Kasumi-1 (cell line): Measurements from ENCODE around the gene NTNG1.

Experiments
- DNase-seq, 2 experiments: peaks; one replicate each; lab custom pipeline; 2025; lab: John Stamatoyannopoulos, UW

Gene NTNG1

DNA sequence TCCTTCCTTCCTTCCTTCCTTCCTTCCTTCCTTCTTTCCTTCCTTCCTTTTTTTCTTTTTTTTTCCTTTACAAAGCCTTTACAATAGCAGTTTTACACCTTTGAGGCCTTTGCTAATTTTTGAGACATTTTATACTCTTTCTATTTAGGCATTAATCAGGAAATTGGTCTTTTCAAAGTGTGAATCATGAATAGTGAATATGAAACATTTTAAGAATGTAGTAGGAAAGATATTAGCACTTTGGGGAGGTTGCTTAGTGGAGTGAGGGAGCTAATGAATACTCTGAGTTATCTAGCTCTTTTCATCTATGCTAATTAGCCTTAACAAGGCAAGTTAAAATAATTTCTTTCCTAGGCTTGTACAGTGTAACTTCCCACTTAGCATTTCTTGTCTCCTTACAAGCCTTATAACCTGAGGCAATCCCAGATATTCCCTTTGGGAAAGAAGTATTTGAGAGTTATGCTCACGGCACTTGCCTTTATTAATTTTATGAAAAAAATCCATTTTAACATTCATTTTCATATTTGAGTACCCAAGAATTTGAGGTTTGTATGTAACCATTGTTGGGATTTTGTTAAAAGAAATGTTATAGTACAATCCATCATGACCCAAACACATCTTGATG, 122.6 kb downstream of the NTNG1 start:
- DNase-seq, result no peak

DNA sequence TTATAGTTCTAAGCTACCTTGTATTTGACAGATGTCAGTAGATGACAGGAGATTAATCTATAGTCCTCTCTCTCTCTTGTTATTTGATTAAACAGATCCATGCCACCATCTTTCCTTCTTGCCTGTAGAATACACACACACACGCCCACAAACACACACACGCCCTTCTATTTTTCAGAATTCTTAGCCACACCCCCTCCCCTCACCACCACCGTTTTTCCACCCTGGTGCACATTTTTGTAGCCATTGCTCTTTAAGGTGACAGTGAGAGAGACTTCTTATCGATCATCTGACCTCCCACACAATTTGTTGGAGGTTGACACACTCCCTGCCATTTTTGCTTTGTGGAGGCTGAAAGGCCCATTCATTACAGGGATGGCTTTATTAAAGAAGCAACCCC, 123.2 kb downstream of the NTNG1 start:
- no peak for DNase-seq

DNA sequence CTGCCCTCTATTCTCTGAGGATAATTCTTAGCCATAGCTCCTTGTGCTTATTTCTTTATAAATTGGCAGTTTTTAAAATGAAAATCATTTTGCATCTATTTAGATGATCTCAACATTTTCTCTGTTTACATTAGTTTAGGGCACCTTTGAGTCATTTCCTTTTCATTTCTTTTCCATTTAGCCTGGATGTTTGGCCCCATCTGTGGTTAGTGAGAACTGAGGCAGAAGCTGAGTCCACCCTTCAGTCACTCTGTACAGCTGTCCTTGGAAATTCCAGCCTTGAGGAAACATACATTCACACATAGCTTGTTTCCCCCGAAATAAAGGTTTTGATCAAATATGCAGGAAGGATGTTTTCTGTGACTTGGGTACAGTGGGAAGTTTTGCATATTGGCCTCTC, 123.7 kb downstream of the NTNG1 start:
- DNase-seq, result no peak

DNA sequence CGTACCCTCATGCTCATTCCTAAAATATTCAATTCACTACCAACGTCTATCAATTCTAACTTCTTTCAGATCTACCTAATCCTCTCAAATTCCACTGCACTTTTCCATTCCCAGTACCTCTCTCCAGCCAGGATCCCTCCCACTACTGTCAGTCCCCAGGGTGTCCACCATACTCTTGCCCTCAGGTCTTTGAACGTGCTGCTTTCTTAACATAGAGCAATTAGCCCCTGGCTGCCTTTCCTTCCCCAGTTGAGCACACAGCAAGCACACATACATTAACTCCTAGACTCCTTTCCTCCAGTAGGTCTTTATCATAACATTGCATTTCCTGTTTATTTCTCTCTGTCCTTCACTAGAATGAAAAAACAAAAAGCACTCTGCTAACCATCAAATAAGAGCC, 126.7 kb downstream of the NTNG1 start:
- no peak for DNase-seq

DNA sequence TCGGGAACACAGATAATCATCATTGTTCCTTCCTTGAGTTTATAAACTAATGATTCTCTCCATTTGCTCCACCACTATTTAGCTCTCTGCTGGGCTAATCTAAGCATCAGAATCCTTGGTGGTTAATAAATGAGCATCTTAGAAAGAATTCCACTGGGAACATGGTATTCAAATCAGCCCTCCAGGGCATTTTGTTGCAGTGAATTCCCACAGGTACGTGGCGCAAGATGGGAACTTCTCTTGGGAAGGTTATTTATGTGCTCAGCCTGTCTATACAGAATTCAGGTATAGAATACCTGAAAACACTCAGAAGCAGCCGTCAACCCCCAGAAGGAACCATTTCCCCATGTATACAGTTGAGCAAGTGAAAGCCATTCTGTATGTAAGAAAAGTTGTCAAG, 131.5 kb downstream of the NTNG1 start:
- no peak for DNase-seq

DNA sequence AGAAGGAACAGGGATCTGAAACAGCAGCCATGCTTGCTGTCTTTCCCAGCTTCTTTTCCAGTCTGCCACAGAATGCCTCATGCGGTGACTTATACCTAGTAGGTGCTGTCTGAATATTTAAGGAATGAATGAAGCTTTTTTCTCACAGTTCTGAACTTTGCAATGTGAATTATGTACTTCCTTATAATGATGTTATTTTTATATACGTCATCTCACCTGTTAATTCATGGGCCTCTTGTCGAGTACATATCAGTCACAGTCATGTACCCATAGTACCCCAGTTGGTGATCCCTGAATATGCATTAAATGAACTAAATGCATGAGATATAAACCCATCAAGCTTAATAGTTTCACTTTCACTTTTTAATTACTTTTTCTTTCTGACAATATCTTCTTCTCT, 132.7 kb downstream of the NTNG1 start:
- DNase-seq, result no peak

DNA sequence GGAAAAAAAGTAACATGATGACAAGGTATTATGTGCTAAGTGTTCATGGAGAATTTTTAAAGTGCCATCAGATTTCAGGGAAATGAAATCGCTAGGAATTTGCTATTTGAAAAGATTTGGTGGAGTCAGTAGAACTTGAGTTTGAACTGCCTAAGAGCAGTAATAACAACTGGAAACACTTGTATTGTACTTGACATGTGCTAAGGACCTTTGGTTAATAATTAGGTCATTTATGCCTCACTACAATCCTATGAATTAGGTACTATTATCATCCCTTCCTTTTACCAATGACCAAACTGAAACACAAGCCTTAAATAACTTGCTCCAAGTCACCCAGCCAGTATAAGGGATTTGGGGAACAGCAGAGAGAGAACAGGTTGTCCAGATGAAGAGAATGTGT, 133.4 kb downstream of the NTNG1 start:
- DNase-seq, result no peak

DNA sequence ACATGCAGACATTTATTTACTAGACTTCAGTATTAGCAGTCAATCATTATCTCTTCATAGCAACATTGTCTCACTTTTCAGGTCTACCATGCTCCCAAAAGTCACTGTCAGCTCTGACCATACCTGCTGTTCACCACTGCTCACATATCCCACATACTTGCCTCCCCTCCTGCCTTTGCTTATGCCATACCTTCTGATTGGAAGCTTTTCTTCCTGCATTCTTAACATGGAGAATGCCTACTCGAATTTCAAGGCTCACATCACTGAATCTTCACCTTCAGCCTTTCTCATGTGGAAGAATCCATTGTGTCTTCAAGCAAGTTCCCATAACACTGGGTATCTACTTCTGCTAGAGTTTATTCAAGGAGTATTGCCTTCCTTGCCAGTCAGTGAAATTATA, 135.4 kb downstream of the NTNG1 start:
- no peak for DNase-seq

DNA sequence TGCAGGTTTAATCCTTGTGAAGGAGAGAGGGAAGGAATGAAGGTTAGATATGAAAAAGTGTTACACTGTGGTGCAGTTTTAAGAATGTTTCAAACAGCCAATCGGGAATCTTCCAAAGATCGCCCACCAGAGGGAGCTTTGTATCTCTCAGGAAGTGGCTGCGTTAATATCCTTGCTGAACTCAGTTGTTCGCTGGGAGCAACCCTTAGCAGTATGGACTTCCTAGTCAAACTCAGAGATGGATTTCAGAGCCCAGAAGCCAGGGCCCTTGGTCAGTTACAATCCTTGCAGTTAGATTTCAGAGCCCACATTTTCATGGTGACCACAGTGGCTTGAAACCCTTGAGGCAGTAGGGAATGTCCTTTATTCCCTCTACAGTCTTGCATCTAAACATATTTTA, 136.2 kb downstream of the NTNG1 start:
- DNase-seq, result peak; percentile 44 to 52

DNA sequence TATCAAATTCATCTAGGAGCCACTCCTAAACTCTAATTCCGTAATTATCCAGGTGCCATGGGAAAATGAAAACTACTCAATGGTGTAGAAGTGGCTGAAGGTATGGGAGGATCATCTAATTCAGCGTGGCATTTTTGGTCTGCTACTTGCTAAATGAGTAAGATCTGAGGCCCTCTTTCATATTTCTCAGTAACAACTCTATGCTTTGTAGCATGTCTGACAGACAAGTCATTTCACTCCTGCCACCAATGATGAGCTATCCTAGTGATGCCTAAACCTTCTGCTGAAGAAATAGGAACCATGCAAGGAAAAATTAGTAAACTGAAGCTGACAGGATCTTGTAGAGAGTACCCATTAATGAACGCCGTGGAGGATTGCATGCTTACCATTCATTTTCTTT, 145.3 kb downstream of the NTNG1 start:
- no peak for DNase-seq

DNA sequence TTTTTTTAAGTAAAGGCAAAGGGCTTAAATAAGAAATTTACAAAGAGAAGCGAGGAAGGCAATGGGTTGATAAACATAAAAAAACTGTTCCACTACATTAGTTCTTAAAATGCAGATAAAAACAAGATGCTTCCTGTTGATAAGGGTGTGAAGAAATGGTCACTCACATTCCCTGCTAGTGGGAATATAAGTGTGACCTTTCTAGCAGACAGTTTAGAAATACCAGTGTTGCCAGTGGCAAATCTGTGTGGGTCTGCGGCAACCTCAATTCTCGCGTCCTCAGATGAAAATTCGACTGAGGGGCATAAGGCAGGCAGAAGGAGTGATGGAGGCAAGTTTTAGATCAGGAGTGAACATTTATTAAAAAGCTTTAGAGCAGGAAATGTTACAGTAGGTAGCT, 151.1 kb downstream of the NTNG1 start:
- DNase-seq, result no peak

DNA sequence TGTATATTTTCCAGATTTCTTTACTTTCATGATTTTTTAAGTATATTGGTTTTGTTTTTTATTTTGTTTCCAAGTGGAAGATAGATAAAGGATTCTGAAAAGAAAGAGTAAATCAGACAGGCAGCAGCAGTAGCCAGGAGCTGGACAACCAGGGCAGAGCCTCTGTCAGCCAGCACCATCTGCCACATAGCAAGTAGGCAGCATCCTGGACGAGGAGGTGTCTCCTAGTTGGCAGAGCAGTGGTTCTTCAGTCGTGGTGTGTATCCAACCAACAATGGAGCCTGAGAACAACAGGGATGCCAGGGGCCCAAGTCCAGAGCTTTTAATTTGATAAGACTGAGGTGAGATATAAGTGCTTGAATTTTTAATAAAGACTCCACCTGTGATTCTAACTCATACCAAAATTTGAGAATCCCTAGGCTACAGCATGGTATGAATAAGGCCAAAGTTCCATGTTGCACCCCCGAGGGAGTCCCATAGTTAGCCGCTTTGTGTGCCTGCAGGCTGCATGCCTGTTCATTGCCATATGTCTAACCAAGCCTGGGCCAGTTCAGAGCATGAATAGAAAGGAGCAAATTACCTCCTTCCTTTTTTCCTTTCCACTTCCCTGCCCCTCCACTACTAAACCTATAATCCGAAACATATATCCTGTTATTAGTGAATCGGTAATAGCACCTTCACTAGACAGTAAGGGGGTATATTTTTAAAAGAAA, 153.2 kb downstream of the NTNG1 start:
- DNase-seq, result no peak

DNA sequence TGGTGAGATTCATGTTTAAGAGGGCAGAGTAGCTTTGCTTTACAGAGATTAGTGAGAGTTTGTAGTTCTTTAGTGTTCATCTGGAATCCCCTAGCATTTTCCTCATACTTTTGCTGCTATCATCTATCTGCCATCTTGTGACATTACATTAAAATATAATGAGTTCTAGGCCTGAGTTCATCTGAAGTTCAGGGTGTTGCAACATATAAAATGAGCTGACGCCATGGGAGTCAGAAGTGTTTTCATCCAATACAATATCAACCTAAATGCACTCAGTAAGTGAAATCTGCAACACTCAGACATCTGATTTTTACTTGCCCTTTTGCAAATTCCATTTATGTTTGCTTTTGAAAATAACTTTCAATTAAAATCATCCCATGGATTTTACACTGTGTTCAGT, 153.8 kb downstream of the NTNG1 start:
- no peak for DNase-seq

DNA sequence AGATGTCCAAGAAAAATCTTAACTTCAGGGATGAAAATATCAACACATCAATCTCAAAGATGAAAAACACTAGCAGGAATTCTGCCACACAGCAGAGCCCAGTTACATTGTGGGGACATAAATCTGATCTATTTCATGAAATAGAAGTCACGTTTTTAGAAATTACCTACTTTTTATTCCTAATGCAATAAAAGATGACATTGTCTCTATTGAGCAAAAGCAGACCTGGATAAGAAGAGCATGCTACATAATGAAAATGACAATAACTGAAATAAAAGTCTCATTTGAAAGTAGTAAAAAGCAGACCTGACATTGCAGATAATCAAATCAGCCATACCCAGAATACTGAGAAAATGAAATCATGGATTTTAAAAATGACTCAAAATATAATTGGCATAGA, 156.8 kb downstream of the NTNG1 start:
- DNase-seq, result no peak

DNA sequence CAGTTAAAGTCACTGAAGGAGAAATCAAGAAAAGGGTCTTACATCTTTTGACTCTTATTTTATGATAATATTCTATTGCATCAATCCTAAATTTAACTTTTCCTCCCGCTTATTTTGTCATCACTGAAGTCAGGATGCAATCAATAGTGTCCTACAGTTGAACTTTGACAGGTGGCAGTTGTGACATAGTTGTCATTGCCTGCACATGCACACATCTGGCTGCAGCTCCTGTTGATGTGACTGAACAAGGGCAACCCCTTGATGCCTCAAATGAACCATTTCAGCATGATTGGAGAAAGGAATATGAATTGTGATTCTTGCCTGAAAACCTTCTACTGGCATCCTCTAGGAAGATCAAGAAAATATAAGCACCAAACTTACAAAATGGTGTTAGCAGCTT, 157.7 kb downstream of the NTNG1 start:
- DNase-seq, result no peak

DNA sequence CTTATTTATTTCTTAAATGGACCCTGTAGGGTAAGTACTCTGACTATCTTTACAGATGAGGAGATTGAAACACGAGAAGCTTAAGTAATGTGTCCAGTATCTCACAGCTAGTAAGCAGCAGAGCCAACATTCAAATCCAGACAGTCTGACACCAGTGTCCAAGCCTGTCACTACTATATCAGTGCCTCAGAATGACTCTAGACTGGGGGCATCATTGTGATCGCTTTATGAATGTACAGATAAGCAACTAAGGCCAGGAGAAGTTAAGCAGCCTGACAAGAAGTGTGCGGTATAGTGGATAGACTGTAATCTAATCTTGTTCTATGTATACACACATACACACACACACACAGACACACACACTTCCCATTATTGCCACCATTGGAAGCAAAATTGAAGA, 158.7 kb downstream of the NTNG1 start:
- no peak for DNase-seq

DNA sequence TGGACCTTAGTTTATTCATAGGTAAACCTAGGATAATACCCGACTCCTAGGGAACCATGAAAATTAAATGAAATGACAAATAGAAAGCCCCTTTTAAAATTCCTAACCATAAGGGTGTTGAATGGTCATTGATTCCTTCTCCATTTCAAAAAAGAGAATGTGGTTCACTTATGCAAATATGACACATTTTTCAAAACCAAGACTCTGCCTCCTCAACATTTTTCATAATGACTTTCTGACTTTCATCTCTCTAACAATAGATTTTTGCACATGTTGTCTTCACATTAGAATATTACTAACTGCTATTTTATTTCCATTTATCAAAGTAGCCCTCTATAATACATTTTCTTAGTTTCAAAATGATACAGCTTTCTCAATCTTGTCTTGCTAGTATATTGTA, 169.1 kb downstream of the NTNG1 start:
- DNase-seq, result no peak

DNA sequence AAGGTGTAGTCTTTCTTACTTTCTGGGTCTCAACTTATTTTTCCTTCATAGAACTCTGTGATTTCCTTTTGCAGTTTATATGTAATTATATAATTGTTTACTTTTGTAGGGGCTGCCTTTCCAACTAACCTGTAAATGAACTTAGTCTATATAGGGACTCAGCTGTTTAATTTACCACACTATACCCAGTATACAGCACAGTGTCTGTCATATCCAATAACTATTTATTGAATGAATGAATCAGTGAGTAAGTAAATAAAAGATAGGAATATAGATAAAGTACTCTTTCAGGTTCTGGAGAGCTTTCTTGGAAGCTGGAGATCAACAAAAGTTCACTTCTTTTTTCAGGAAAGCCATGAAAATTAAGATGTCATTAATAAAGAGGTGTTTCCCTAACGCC, 174.8 kb downstream of the NTNG1 start:
- DNase-seq, result no peak

DNA sequence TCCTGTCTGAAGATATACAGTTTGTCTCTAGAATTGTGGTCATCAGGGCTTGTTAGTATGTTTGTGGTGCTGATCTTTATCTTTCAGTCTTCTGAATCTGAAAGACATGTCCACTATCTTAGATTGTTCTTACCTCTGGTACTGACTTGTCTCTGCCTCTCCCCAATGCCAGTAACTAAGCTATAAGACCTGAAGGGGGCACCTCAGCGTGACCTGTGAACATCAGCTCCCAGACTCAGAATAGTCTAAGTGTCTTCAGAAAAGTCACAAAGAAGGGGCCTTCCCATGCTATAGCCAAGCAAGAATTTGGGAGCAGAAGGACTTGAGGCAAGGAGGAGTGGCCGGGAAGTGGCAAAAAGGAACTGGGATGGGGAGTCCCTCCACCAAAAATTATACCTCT, 178.1 kb downstream of the NTNG1 start:
- DNase-seq, result no peak

DNA sequence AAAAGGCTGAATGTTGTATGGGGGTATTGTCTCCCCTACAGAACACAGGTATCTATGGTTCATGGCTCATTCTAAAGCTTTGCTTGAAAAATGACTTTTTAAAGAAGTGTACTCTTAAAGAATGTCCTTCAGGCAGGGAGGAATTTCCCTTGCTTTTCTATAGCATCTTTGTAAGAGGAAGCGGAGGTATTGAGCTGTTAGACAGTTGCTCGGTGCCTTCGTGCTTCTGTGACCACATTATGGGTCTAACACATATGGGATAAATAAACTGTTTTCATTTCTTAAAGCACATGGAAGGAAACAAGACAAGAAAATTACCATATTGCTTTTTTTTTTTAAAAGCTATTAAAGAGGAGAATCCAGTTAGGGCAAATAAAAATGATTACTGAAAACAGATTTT, 182.9 kb downstream of the NTNG1 start:
- DNase-seq, result no peak

DNA sequence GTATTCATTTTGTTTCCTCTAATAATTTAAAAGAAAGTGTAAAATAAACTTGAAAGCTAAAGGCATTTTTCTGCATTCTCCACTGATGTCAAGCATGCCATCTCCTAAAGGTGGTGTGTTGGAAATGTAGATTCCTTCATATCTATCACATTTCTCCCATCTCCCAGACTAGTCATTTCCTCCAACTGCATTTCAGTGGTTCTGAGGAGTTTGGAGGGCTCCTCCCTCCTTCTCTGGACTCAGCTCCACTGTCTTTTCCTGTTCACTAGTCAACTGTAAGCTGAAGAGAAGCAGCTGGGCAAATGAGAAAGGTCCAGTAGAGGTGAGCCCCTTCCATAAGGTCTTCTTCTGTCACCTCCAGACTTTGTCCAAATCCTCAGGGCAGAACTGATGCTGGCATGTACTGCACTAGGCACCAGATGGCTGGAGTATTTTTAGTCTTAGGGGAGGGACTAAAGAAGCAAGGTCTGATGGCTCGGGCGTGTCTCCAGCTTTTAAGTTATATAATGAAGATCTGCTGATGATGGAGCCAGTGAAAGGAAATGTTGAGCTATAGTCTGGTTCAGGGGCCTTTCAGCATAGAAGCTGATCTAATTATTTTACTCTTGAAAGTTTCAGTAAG, 186.1 kb downstream of the NTNG1 start:
- no peak for DNase-seq

DNA sequence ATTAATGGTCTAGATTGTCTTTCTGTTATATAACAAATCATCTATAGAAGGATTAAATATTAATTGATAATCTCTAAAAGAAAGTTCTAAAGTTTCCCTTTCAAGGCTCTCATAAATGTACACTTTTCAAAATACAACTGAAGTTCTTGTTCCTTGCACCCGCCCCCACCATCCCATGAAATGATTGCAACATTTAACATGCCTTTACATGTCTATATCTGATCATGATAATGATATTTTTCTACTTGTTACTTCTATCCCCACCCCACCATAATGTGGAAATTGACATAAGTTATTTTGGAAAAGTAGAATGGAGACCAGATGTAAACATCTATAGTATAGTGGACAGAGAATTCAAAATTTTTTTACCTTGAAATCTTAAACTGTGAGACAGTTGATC, 186.6 kb downstream of the NTNG1 start:
- no peak for DNase-seq

DNA sequence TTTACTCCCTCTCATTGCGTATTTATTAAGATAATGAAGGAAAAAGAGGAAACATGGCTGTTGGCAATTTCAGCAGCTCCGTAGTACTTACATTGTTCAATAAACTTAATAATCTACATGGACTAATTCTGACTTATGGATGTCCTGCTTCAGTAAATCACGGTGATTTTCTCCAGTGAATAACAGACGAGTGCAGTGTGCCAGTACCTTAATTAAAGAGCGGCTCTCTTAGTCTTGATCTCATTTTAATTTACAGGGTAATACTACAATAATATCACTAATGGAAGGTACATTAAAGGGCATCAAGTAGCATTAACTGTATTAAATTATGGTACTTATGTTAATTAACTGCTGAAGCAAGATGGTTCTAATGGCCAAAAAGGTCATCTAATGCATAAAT, 187.2 kb downstream of the NTNG1 start:
- DNase-seq, result no peak

DNA sequence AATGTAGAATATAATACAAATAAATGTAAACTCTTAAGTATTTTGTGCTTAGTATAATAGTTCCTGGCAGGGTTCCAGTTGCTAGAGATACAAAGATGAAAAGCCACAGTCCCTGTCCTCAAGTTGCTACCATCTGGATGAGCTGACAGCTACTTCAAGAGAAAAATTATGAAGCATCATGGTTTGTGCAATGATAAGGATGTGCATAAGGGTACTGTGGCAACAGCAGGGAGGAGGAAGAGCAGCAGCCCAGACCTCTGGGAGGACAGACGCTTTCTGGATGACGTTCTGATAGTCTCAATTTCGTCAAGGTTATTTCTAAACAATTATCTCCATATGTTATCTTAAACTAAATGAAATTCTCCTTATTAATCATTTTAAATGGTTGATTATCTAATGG, 198.9 kb downstream of the NTNG1 start:
- DNase-seq, result no peak
